Ecto neural progenitor cell (in vitro differentiated cells): ENCODE results near the gene ALCAM.

Experiments
- DNase-seq: peaks from one replicate; pipeline ENCODE4 v3.0.0-alpha.2; 2018; ENCODE audit warnings: low spot score

The ALCAM gene

GRCh38 chr3:105495021-105495420, 128.3 kb downstream of the ALCAM start:
- DNase-seq = no peak

- DNase-seq = no peak
These were observed 129.6 kb downstream of the ALCAM start for GRCh38 chr3:105496343-105496742.

GRCh38 chr3:105497386-105497785, 130.7 kb downstream of the ALCAM start:
- DNase-seq = no peak

- DNase-seq = no peak
These were observed 133.3 kb downstream of the ALCAM start for GRCh38 chr3:105499961-105500360.

- no peak for DNase-seq
These were observed 135.6 kb downstream of the ALCAM start for GRCh38 chr3:105502333-105502732.

- no peak for DNase-seq
These were observed 136.5 kb downstream of the ALCAM start for GRCh38 chr3:105503191-105503593.

GRCh38 chr3:105504440-105504951, 137.8 kb downstream of the ALCAM start:
- DNase-seq = no peak

- DNase-seq = no peak
These were observed 138.5 kb downstream of the ALCAM start for GRCh38 chr3:105505170-105505569.

GRCh38 chr3:105511031-105511430, 144.3 kb downstream of the ALCAM start:
- no peak for DNase-seq

GRCh38 chr3:105512061-105512460, 145.4 kb downstream of the ALCAM start:
- DNase-seq = no peak

GRCh38 chr3:105513042-105513441, 146.3 kb downstream of the ALCAM start:
- DNase-seq = no peak

- no peak for DNase-seq
These were observed 147.2 kb downstream of the ALCAM start for GRCh38 chr3:105513886-105514285.

- no peak for DNase-seq
These were observed 148.7 kb downstream of the ALCAM start for GRCh38 chr3:105515372-105515771.

GRCh38 chr3:105516972-105517371, 150.3 kb downstream of the ALCAM start:
- no peak for DNase-seq

- DNase-seq = no peak
These were observed 151.5 kb downstream of the ALCAM start for GRCh38 chr3:105518203-105518602.

- DNase-seq = no peak
These were observed 152.2 kb downstream of the ALCAM start for GRCh38 chr3:105518806-105519418.

- no peak for DNase-seq
These were observed 155.1 kb downstream of the ALCAM start for GRCh38 chr3:105521770-105522169.

- DNase-seq = no peak
These were observed 156.8 kb downstream of the ALCAM start for GRCh38 chr3:105523501-105523900.

GRCh38 chr3:105525531-105525930, 158.8 kb downstream of the ALCAM start:
- DNase-seq = no peak

- DNase-seq = no peak
These were observed 159.8 kb downstream of the ALCAM start for GRCh38 chr3:105526360-105527111.

- DNase-seq = no peak
These were observed 160.8 kb downstream of the ALCAM start for GRCh38 chr3:105527535-105527934.

GRCh38 chr3:105527949-105528348, 161.2 kb downstream of the ALCAM start:
- no peak for DNase-seq

GRCh38 chr3:105528955-105529354, 162.2 kb downstream of the ALCAM start:
- DNase-seq = no peak

- DNase-seq = no peak
These were observed 162.7 kb downstream of the ALCAM start for GRCh38 chr3:105529456-105529855.
